Hippocampal formation (tissue), 2 donors: ENCODE results near the gene KCND2.
"Not testable (repeated sequence)": the region's sequence is repeated elsewhere in the genome, so short reads cannot be mapped to it uniquely, and the experiment has no call there.

Experiments used
- DNase-seq, 2 donors: peaks; one replicate each; lab custom pipeline; 2025; lab: John Stamatoyannopoulos, UW

The KCND2 gene

DNA sequence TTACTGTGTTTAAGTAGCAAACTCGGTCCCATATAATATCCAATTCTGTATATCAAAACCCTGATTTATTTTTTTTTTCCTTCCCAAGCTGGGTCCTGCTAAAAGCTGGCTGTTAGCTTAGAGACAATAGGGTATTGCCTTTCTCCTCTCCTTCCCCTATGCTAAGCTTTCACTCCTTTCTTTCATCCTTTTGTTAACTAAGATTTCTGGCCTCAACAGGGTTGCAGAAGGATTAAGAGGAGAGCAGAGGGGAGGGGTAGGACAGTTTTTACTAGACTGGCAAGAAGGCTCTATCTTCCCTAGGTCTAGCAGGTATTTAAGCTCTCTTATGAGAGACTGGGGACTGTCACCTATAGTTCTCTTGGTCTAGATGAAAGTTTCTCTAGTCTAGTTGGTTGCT, 229.2 kb downstream of the KCND2 start:
- DNase-seq, result no peak

DNA sequence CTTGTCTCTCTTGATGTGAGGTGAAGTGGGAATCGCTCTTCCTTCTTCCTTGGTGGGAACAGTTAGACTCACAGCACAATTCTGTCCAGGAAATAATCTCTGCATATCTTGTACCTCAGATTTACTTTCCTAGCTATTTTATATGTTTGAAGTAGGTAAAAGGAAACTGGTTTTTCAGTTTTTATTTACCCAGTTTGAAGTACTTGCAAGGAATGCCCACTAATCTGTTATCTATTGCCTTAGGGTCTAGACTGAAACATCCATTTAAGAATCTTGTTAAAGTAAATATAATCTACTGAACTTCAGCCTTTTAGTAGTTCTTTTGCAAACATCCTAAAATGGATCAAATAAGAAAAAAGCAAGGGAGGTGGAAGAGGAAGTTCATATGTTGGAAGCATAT, 229.8 kb downstream of the KCND2 start:
- DNase-seq, result no peak

DNA sequence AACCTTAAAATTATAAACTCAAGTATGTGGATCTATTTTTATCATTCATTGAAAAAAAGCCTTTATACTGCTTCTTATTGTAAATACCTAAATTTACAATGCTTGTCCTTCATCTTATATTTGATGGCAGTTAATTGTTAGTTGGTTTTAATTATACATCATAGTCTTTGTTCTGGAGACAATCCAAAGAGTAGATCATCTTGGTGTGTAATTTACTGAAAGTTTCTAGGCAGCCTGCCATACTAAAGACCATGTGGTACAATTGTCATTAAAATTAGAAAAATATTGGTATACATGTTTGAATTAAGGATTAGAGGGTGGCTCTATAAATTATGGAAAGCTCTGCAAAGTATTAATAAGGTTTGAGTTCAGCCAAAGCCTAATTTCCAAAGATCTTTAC, 231.4 kb downstream of the KCND2 start:
- no peak for DNase-seq

DNA sequence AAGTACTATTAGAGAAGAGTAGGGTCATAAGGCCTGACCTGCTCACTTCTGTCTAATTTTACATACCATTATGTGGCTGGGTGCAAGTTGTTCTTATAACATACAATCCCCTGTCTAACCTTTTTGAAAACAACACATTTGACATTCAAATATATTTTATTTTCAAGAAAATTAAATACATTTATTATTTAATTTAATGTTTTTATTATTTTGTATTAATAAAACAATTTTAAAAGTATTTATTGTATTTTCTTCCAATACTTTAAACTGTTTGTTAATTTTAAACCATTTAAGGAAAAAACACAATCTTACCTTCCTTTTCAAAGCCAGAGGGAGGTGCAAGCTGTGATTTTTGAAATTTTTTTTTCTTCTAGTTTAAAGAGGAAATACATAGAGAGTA, 232.8 kb downstream of the KCND2 start:
- no peak for DNase-seq

DNA sequence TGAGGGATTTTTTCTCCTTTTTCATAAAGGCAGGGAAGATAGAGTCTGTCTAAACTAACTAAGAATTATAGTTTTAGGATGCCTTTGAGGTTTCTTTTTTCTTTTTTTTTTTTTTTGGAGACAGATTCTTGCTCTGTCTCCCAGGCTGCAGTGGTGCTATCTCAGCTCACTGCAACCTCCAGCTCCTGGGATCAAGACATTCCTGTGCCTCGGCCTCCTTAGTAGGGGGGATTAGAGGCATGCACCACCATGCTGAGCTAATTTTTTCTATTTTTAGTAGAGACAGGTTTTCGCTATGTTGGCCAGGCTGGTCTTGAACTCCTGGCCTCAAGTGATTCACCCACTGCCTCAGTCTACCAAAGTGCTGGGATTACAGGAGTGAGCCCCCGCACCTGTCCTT, 239.7 kb downstream of the KCND2 start:
- no peak for DNase-seq

DNA sequence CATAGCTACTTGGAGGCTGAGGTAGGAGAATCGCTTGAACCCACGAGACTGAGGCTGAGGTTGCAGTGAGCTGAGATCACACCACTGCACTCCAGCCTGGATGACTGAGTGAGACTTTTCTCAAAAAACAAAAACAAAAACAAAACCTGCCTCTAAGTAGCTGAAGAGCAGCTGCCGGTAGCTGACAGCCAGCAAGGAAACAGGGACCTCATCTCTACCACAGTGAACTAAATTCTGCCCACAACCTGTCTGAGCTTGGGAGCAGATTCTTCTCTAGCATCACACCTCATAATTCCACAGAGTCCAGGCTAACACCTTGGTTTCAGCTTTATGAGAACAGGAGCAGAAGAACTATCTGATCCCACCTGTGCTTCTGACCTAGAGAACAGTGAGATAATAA, 246.2 kb downstream of the KCND2 start:
- DNase-seq, result no peak

DNA sequence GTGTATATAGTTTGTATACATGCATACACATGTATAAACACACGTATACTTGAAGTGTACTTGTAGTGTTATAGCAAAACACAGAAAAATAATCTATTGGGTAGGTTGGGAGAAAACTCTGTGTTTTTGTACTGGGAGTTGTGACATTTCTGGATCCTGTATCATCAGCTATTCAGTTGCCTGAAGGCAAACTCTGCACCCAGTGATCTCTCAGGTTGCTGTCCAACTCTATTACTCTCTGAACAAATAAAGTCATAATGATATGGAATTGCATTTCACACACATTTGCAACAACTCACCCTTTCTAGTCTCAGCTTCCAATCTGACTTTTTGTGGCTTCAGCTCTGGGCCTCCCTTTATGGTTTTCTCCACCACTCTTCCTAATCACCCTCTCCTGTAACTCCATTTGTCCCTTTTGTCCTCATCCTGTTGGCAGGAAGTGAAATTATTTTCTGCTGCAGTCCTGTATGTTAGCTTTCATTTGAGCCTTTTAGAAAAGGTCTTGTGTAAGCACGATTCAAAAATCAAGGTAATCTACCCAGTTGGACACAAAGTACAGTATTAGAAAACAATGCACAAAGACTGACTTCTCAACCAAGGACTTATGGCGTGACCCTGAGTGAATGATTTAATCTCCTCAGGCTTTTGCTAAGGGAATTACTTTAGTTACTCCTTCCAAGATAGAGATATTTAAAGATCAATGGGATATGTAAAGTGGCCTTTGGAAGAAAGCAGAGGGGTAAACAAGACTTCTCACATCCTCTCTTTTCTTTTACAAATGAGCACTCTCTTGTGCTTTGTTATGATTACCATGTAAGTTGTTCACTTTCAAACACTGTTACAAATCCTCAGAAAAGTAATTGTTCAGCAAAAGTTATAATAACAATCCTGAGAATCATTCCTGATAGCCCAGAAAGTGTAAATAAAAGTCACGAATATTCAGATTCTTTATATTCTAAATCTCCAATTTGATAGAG, 249.1 kb downstream of the KCND2 start:
- no peak for DNase-seq

DNA sequence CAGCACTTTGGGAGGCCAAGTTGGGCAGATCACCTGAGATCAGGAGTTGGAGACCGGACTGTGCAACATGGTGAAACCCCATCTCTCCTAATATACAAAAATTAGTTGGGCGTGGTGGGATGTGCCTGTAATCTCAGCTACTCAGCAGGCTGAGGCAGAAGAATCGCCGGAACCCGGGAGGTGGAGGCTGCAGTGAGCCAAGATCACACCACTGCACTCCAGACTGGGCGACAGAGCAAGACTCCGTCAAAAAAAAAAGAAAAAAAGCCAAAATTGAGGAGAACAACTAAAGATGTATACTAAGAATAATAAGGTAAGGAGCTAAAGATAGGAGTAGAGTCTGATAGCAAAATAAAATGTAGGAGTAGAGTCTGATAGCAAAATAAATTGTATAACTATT, 251.0 kb downstream of the KCND2 start:
- DNase-seq, result no peak

DNA sequence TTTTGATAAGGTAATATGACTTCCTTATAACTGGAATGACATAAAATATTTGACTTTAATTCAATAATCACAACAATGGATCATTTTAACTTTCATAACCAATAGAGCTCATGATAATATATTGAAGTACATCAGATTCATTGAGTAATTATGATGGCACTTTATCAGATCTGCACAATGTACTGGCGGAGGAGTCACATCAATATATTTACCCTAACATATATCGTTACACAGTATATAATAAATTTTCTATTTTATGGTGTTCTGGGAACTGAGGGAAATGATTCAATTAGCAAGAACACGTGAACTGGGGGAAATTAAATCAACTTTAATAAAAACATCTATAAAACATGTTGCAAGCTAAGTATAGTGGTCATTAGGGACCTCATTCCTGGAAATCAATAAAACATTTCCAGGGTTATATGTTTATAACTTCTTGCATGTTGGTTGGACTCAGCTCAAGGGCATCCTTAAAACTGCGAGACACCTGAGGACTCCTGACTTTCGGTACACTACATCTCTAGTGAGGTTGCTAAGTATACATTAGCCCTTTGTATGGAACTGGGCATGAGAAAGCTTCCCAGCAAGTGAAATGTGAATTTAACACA, 254.0 kb downstream of the KCND2 start:
- no peak for DNase-seq

DNA sequence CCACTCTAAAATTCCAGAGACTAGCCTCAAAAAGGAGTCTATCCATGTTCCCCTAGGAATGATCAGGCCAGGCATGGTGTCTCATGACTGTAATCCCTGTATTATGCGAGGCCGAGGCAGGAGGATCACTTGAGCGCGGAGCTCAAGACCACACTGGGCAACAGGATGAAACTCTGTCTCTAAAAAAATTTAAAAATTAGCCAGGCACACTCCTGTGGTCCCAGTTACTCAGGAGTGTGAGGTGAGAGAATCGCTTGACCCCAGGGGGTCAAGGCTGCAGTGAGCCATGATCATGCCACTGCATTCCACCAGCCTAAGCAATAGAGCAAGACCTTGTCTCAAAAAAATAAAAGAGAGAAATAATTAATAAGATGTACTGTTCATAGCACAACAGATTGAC, 256.8 kb downstream of the KCND2 start:
- DNase-seq, result no peak

DNA sequence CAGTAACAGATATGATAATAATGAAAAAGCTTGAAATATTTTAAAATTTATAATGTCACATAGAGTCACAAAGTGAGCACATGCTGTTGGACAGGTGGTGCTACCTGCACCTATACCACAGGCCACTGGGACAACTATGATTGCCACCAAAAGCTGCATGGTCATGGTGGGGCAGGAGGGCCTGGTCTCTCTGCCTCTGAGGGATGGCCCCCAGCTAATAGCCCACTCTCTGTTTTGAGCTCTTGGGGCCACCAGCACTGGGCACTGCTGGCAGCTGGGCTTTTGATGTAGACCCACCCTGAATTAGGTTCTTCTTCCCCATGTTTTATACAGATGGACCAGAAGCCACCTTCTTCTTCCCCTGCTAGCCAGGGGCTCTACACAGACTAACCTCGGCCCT, 265.4 kb downstream of the KCND2 start:
- no peak for DNase-seq

DNA sequence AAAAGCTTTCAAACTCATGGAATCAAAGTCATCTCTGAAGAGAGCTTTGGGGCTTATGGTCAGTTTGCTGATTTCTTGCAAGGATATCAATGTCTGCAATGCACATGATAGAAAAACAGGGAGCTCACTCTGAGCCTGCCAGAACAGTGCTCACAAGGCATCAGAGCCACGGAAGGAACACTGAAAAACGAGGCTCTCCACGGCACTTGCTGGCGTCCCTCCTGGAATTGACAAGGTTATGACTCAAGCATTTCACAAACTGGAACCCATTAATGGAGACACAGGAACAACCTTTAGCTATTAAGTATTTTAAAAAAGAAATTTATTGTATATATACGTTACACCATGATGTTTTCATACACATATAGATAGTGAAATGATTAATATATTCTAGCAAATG, 266.3 kb downstream of the KCND2 start:
- no peak for DNase-seq

DNA sequence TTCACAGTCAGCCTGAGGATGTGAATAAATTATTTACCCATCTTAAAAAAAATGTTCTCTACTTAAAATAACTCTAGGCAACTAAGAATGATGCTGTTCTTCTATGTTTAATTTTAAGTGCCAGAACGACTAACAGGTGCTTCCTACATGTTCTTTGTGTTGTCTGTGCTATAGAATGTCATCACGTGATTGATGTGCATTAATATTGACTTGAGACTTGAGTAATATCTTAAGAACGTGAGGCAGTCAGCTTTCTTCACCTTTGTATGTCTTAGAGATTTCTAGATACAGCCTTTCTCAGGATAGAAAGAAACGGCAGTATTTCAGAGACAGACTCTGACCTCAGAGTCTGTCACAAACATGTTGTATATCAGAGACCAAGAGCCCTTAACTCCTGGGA, 274.6 kb downstream of the KCND2 start:
- DNase-seq, result no peak

DNA sequence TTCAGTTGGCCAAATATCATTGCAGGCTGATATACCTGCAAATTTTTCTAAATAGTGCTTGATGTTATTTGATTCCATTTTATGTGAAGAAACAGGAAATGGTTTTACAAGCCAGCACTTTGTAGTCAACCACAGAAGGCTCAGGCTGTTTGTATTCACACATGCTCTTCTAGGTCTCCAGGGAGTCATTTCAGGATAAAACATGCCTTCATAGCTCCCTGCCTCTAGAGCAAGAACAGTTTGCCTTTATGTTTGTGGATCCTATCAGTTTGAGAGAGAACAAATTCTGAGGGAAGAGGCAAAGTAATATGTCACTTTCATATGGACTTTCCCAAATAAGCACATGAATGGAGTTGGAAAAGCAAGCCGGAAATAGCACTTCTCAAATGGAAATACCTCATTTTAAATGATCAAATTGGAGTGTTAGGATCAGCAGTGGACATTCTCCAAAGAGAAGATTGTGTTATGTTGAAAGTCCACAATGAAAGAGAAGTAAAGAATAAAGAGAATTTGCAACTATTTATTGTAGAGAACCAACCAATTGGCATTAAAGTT, 277.6 kb downstream of the KCND2 start:
- no peak for DNase-seq

DNA sequence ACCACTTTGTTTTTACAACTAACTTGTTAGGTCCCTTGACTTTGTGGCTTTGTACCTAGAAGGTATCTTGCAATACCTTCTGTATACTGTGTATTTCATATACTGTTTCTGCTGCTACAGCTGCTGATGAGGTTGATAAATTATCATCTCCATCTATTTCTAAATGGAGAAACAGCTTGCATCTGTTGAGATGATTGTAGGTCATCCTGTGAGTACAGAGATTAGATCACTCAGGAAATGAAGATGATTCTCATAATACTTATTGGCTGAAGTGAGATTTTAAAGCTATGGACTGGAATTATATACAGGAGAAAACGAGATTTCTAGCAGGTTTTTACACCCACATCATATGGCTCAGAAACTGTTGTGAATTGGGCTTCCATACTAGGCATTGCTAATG, 280.5 kb downstream of the KCND2 start:
- DNase-seq, result no peak

DNA sequence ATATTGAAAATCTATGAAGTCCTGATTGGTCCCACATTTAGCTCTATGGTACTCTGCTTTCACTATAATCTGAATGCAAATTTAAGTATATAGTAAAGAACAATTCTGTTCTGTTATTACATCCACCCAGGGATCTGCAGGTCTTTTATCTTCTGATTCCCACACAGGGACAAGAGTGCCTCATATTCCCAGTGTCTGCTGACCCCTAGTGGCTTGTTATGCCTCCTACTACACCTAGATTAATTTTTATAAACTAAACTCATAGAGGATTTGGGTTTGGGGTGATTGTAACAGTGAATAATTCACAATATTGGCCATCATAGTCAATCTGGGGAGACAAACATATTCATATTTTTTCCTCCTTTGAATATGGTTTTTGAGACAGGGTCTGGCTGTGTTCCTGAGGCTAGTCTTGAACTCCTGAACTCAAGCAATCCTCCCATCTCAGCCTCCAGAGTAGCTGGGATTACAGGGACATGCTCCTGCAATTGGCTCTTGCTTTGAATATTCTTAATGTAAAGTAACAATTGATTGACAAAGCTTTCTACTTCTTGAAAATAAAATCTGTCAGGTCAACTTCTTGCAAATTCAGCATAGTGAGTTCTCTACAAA, 282.1 kb downstream of the KCND2 start:
- DNase-seq, result peak; percentile 20 to 37

DNA sequence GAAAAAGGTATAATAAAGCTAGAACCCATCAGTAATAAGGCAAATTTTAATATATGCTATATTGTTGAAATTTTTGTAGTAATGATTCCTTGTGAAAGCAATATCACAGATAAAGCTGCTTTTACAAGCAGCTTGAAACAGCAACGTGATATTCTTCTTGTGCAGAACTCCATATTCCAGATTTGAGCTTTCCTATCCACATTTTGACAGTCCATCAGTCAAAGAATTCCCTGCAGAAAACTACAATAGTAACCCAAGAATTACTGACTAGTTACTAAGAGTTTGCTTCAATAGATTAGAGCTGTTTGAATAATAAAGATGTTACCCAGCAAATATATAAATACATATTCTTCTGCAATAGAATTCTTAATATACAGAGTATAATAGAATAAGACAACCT, 291.2 kb downstream of the KCND2 start:
- no peak for DNase-seq

DNA sequence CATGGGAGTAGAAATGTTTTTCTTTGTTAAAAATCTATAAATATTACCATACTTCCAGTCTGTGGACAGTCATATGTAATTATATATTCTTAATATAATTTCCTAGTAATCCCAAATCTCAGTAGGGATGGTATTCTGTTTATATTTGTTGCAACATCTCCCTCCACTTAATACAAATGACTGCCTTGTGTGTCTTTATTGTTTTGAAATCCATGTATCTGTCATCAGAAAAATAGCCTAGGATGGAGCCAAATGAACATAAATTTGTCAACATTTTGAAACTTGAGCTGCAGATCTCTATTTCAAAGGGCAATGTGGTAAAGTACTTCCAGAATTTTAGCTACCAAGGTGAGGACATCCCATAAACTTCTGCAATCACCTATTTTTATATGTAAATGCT, 294.2 kb downstream of the KCND2 start:
- DNase-seq, result no peak

DNA sequence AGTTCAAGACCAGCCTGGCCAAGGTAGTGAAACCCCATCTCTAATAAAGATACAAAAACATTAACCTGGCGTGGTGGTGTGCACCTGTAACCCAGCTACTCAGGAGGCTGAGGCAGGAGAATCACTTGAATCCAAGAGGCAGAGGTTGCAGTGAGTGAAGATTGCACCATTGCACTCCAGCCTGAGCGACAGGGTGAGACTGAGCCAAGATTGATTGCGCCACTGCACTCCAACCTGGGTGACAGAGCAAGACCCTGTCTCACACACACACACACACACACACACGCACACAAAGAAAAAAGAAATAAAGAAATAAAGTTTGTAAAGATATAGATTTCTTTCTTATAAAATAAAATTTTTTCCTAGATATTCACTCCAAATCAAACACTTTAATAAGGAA, 305.7 kb downstream of the KCND2 start:
- DNase-seq, result not testable (repeated sequence)

DNA sequence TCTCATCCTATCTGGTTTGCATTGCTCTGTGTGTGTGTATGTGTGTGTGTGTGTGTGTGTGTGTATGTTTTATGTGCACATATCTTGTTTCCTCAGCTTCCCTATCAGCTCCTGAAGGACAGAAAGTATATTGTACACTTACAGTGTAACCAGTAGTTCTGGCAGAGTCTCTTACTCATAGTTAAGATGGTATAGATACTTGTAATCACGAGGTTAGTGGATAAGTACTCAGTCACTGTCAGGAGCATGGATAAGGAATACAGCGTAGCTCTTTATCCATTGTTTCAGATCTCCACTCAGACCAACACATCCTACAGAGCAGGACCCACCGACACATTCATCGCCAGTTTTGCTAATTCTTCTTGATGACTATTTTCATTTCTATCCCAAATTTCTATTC, 309.9 kb downstream of the KCND2 start:
- no peak for DNase-seq

DNA sequence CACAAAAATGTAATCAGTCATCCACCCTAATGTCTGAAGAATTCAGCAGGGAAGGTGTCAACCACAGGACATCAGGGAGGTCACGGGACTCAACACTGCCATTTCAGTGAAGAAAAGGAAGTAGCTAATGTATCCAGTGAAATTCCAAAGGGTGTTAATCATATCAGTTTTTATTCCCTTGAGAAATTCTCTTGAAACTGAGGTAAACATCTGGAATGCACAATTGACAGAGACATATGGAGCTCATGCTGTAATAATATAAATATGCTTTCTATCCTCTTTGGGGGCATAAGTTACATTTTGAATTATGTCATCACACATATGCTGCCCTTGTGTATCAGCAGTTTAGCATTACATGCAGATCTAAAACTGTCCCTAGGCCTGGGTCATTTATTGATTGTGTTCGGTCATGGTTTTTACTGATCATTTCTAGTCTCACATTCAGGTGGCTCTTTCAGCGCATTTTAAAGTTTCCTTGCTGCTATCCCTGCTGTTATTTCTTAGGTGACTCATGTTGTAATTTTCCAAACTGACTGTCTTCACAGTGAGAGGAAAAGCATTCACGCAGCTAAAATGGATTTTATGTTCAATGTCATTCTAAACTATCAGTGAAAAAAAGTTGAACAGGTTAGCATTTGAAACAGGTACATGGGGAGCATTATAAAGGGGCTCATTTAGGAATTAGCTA, 311.1 kb downstream of the KCND2 start:
- DNase-seq, result no peak

DNA sequence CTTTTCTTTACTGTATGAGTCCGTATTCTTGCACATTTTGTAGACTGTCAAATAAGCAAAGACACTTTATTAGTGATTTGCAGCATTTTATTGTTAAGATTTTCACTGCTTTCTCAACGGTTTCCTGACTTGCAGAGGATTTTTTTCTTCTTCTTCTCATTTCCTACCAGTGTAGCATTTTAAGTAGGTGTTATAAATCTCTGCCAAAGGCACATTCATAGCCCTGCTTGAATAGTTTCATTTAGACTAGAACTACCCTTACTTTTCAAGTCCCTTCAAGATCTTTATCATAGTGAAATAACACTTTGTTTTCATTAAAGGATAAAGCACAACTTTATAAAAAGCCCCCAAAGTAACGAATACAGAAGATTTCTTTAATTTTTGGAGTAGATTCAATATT, 313.6 kb downstream of the KCND2 start:
- peak in 1 of 2 donors; percentile 63 for DNase-seq
